GM12891 (cell line): ENCODE results near the gene SPIRE1.
"Not testable (repeated sequence)": the region's sequence is repeated elsewhere in the genome, so short reads cannot be mapped to it uniquely, and the experiment has no call there.

Source experiments
- DNase-seq: peaks from one replicate; pipeline ENCODE4 v3.0.0; 2011; ENCODE audit warnings: low spot score; ENCODE audit not compliant: insufficient read length
- FAIRE-seq: peaks from 2 replicates; lab custom pipeline; 2011; peaks lifted over from hg19 to GRCh38; lab: Jason Lieb, UNC
- PAX5 ChIP-seq: IDR thresholded peaks from 2 replicates; pipeline ENCODE4 v1.6.1; 2011; ENCODE audit warnings: low read length, moderate library complexity, mild to moderate bottlenecking; ENCODE audit not compliant: insufficient read depth, severe bottlenecking
- POLR2A ChIP-seq: IDR thresholded peaks from 2 replicates; pipeline ENCODE4 v1.6.1; 2011; ENCODE audit warnings: low read depth, low read length, control low read depth
- POLR2AphosphoS5 ChIP-seq: IDR thresholded peaks from 2 replicates; pipeline ENCODE4 v1.6.1; 2011; ENCODE audit warnings: low read depth, low read length, control low read depth
- POU2F2 ChIP-seq: IDR thresholded peaks from 2 replicates; pipeline ENCODE4 v1.6.1; 2011; ENCODE audit warnings: low read depth, mild to moderate bottlenecking, control low read depth, low read length, moderate library complexity
- SPI1 ChIP-seq: IDR thresholded peaks from 2 replicates; pipeline ENCODE4 v1.6.1; 2011; ENCODE audit warnings: low read depth, low read length, control low read depth
- TAF1 ChIP-seq: IDR thresholded peaks from 2 replicates; pipeline ENCODE4 v1.6.1; 2011; ENCODE audit warnings: low read depth, low read length, control low read depth

SPIRE1 gene

GRCh38 chr18:12564378-12564777 lies 93.5 kb downstream of the SPIRE1 start:
- TF ChIP-seq POLR2A, result no peak
- TF ChIP-seq SPI1, result no peak
- TF ChIP-seq TAF1, result no peak
- TF ChIP-seq POLR2AphosphoS5, result no peak
- TF ChIP-seq PAX5, result no peak
- no peak for TF ChIP-seq POU2F2
- no peak for FAIRE-seq
- DNase-seq, result no peak

GRCh38 chr18:12560600-12560999 lies 97.3 kb downstream of the SPIRE1 start:
- DNase-seq, FAIRE-seq: not testable (repeated sequence)

GRCh38 chr18:12559319-12559718 lies 98.6 kb downstream of the SPIRE1 start:
- no peak for DNase-seq
- no peak for TF ChIP-seq TAF1
- no peak for TF ChIP-seq POLR2AphosphoS5
- no peak for TF ChIP-seq POU2F2
- no peak for TF ChIP-seq PAX5
- TF ChIP-seq SPI1, result no peak
- TF ChIP-seq POLR2A, result no peak
- FAIRE-seq, result no peak

GRCh38 chr18:12556946-12557806 lies 100.7 kb downstream of the SPIRE1 start:
- DNase-seq (no peak), FAIRE-seq (no peak)
- TF ChIP-seq TAF1 (no peak), POLR2AphosphoS5 (no peak), SPI1 (no peak), POLR2A (no peak), PAX5 (no peak), POU2F2 (no peak)

- DNase-seq (no peak), FAIRE-seq (no peak)
- TF ChIP-seq POLR2A (no peak), SPI1 (no peak), POLR2AphosphoS5 (no peak), POU2F2 (no peak), PAX5 (no peak), TAF1 (no peak)
Measured at GRCh38 chr18:12554796-12555388, 103.0 kb downstream of the SPIRE1 start.

- FAIRE-seq, result no peak
- TF ChIP-seq PAX5 (no peak), SPI1 (no peak), TAF1 (no peak), POLR2AphosphoS5 (no peak), POU2F2 (no peak), POLR2A (no peak)
- no peak for DNase-seq
Measured at GRCh38 chr18:12552879-12553242, 105.0 kb downstream of the SPIRE1 start.

- DNase-seq, FAIRE-seq: not testable (repeated sequence)
Measured at GRCh38 chr18:12551943-12552878, 105.7 kb downstream of the SPIRE1 start.

GRCh38 chr18:12551466-12551865 lies 106.4 kb downstream of the SPIRE1 start:
- not testable (repeated sequence) for FAIRE-seq, DNase-seq

- no peak for FAIRE-seq
- TF ChIP-seq POU2F2 (no peak), SPI1 (no peak), PAX5 (no peak), TAF1 (no peak), POLR2AphosphoS5 (no peak), POLR2A (no peak)
- no peak for DNase-seq
Measured at GRCh38 chr18:12543697-12544096, 114.2 kb downstream of the SPIRE1 start.

- no peak for TF ChIP-seq PAX5
- no peak for DNase-seq
- no peak for FAIRE-seq
Measured at GRCh38 chr18:12540751-12541150, 117.2 kb downstream of the SPIRE1 start.

- not testable (repeated sequence) for FAIRE-seq, DNase-seq
Measured at GRCh38 chr18:12539158-12539557, 118.7 kb downstream of the SPIRE1 start.
